ENCODE results near the gene CSRP3.
"Not testable (repeated sequence)": the region's sequence is repeated elsewhere in the genome, so short reads cannot be mapped to it uniquely, and the experiment has no call there.

CSRP3 gene

DNA sequence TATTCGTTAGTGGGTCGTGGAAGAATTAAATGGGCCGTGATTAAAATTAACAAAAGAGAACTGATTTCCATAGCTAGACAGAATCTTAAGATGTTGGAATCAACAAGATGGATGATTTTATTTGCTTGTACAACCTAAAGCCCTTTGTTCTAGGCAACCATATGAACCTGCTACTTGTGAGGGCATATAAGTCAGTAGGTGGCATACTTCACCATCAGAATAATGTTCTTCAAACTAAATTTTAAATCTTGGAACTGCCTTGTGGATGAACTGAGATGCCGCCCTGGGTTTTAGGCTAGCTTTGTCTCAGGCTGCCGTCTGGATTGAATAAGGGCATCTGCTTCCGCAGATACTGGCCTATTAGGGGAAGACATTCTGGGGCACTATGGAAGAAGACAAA, 40.9 kb downstream of the CSRP3 start:
- Histone ChIP-seq H3K9me3 (ENCODE audit: control insufficient read depth, low read length) (no peaks in the 10 kb centered on the region), H3K4me1 (ENCODE audit: control insufficient read depth, insufficient read depth, low read length) (no peaks in the 10 kb centered on the region), H3K36me3 (ENCODE audit: control insufficient read depth, insufficient read depth, low read length, severe bottlenecking) (peaks cover 16% of the 10 kb centered on the region), H3K4me3 (ENCODE audit: low read length) (no peak overlapping the region), H3K9ac (ENCODE audit: low read length) (no peak overlapping the region), H3K27me3 (replicated peaks; ENCODE audit: control insufficient read depth, insufficient read depth, low read length) (no peaks in the 10 kb centered on the region)
- no peak for DNase-seq (ENCODE audit: low read depth)

DNA sequence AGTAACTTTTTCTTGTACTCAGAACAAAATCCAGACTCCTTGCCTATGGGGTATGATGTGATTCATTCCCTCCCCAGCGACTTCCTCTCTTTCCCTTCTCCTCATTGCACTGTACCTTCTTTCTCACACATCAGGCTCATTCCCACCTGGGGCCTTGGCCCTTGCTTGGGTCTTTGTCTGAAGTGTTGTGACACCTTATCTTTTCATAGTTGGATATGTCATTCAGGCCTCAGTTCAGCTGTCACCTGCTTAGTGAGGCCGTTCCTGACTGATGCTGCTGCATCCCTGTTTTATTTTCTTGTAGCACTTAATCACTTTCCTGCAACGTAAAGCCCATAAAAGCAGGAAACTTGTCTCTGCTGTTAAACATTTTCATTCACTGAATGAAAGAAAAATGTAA, 44.9 kb downstream of the CSRP3 start:
- Histone ChIP-seq H3K4me1 (ENCODE audit: control insufficient read depth, insufficient read depth, low read length) (no peaks in the 10 kb centered on the region), H3K27me3 (replicated peaks; ENCODE audit: control insufficient read depth, insufficient read depth, low read length) (no peaks in the 10 kb centered on the region), H3K36me3 (ENCODE audit: control insufficient read depth, insufficient read depth, low read length, severe bottlenecking) (peaks cover 4% of the 10 kb centered on the region), H3K9me3 (ENCODE audit: control insufficient read depth, low read length) (no peaks in the 10 kb centered on the region), H3K9ac (ENCODE audit: low read length) (no peak overlapping the region), H3K4me3 (ENCODE audit: low read length) (no peak overlapping the region)
- no peak for DNase-seq (ENCODE audit: low read depth)

DNA sequence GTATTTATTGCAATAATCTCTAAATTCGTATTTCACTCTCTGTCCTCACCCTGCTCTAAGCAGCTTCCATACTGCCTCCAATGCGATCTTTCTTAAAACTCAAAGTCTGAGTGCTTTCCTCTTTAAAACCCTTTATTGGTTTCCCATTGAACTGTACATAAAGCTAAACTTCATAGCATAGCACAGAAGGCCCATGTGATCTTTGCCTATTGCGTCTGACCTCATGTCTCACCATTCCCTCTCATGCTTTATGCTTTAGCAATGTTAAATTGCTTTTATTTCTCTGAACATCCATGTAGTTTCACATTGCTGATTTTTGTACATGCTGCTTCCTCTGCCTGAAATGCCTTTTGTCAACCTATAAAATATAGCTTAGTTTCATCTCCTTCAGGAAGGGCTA, 56.5 kb downstream of the CSRP3 start:
- Histone ChIP-seq H3K9ac (ENCODE audit: low read length) (no peak overlapping the region), H3K27me3 (replicated peaks; ENCODE audit: control insufficient read depth, insufficient read depth, low read length) (no peaks in the 10 kb centered on the region), H3K36me3 (ENCODE audit: control insufficient read depth, insufficient read depth, low read length, severe bottlenecking) (peaks cover 9% of the 10 kb centered on the region), H3K4me1 (ENCODE audit: control insufficient read depth, insufficient read depth, low read length) (no peaks in the 10 kb centered on the region), H3K4me3 (ENCODE audit: low read length) (no peak overlapping the region), H3K9me3 (ENCODE audit: control insufficient read depth, low read length) (no peaks in the 10 kb centered on the region)
- no peak for DNase-seq (ENCODE audit: low read depth)

DNA sequence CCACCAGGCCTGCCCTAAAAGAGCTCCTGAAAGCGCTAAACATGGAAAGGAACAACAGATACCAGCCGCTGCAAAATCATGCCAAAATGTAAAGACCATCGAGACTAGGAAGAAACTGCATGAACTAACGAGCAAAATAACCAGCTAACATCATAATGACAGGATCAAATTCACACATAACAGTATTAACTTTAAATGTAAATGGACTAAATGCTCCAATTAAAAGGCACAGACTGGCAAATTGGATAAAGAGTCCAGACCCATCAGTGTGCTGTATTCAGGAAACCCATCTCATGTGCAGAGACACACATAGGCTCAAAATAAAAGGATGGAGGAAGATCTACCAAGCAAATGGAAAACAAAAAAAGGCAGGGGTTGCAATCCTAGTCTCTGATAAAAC, 64.9 kb downstream of the CSRP3 start:
- H3K9ac ChIP-seq (ENCODE audit: low read length); H3K27me3 ChIP-seq (replicated peaks; ENCODE audit: control insufficient read depth, insufficient read depth, low read length); H3K9me3 ChIP-seq (ENCODE audit: control insufficient read depth, low read length); H3K4me1 ChIP-seq (ENCODE audit: control insufficient read depth, insufficient read depth, low read length); H3K4me3 ChIP-seq (ENCODE audit: low read length); H3K36me3 ChIP-seq (ENCODE audit: control insufficient read depth, insufficient read depth, low read length, severe bottlenecking); DNase-seq (ENCODE audit: low read depth): not testable (repeated sequence)

DNA sequence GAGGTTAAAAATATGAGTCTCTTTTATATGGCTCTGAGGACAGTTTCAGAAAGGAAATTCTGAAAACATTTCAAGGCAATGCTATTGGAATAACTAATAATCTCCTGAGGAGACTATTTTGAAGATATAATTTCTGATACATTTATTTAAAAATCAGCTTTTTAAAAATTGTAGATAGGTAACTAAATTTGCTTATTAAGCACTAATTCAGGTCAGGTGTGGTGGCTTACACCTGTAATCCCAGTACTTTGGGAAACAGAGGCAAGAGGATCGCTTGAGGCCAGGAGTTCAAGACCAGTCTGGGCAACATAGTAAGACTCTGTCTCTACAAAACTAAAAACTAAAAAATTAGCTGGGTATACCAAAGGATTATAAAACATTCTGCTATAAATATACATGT, 67.8 kb downstream of the CSRP3 start:
- Histone ChIP-seq H3K9me3 (ENCODE audit: control insufficient read depth, low read length) (no peaks in the 10 kb centered on the region), H3K27me3 (replicated peaks; ENCODE audit: control insufficient read depth, insufficient read depth, low read length) (no peaks in the 10 kb centered on the region), H3K4me1 (ENCODE audit: control insufficient read depth, insufficient read depth, low read length) (no peaks in the 10 kb centered on the region), H3K4me3 (ENCODE audit: low read length) (no peak overlapping the region), H3K9ac (ENCODE audit: low read length) (no peak overlapping the region), H3K36me3 (ENCODE audit: control insufficient read depth, insufficient read depth, low read length, severe bottlenecking) (no peaks in the 10 kb centered on the region)
- DNase-seq (ENCODE audit: low read depth): no peak

Measured in adipocyte (in vitro differentiated cells).